LHCN-M2 (cell line): ENCODE results near the gene KLHDC10. TPM values are rescaled to one million over a fixed set of nuclear protein-coding genes. Genes with fewer than 3 reads are reported as not detected.
A peak's percentile ranks its signal among the peaks of the same experiment; 100 is the strongest.
"Not testable (repeated sequence)": the region's sequence is repeated elsewhere in the genome, so short reads cannot be mapped to it uniquely, and the experiment has no call there.

ENCODE experiments used
- DNase-seq: peaks from one replicate; pipeline ENCODE4 v3.0.0-alpha.2; 2012; ENCODE audit warnings: low read depth
- total RNA-seq: library from RNA; depleted of rRNA; stranded (reverse); fragments of >200 nt; gene quantifications from 2 replicates; pipeline ENCODE4 v1.2.3, GENCODE V29; 2014

Gene KLHDC10
- total RNA-seq, 1 experiment from 2014 or later = 22.8 TPM

DNA sequence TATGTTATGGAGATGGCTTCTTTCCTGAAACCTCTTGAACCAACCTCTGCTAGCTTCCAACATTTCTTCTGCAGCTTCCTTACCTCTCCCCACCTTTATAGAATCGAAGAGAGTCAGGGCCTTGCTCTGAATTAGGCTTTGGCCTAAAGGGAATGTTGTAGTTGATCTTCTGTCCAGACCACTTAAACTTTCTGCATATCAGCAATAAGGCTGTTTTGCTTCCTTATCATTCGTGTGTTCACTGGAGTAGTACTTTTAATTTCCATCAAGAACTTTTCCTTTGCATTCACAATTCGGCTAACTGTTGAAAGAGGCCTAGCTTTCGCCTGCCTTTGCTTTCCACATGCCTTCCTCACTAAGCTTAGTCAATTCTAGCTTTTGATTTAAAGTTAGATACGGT, 48.0 kb downstream of the KLHDC10 start:
- no peak for DNase-seq

DNA sequence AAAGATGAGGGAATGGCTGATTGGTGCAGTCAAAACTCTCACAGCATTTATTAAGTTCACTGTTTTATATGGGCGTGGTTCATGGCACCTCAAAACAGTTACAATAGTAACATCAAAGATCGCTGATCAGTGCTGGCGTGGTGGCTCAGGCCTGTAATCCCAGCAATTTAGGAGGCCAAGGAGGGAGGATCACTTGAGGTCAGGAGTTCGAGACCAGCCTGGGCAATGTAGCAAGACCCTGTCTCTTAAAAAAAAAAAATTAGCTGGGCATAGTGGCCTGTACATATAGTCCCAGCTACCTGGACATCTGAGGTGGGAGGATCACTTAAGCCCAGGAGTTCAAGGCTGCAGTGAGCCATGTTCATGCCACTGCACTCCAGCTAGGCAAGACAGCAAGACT, 48.5 kb downstream of the KLHDC10 start:
- no peak for DNase-seq

DNA sequence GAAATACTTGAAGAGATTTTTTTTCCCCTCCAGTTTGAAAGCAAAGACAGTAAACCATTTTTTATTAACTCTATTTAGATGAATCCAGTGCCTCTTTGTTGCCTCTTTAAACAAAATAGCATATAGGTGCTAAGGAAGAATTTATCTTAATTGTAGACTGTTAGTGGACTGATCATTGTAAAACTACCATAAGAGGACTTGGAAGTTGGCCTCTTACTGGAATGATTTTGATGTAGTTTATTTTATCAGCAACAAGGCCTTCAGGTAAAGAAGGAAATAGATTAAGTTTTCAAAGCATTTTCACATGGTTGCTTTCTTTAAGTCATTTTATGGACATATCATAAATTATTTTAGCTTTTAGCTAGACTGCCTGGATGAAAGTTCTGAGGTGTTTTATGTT, 53.2 kb downstream of the KLHDC10 start:
- DNase-seq = no peak

DNA sequence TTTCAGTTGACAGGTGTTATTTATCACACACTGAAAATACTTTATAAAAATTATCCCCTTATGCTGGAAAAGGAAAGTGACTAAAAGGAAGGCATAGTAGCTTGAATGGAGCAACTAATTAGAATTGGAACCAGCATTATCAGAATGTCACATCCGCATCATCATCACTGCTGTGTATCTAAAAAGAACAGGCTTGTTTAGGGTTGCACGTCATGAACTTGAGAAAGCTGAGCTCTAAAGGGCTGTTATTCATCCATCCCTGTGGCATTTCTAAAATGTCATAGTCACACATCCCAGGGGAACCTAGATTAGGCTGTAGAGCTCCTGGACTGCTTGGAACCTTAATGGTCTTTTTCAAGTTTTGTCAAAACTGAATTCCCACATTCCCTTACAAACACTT, 54.4 kb downstream of the KLHDC10 start:
- no peak for DNase-seq

DNA sequence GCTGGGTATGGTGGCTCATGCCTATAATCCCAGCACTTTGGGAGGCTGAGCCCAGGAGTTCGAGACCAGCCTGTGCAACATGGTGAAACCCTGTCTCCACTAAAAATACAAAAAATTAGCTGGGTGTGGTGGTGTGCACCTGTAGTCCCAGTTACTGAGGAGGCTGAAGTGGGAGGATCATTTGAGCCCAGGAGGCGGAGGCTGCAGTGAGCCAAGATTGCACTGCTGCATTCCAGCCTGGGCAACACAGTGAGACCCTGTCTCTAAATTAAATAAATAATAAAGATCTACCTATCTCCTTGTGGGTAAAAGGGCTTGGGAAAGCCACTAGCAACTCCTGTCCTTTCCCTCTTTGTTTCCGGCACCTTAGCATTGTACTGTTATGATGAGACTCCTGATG, 56.5 kb downstream of the KLHDC10 start:
- DNase-seq = not testable (repeated sequence)

DNA sequence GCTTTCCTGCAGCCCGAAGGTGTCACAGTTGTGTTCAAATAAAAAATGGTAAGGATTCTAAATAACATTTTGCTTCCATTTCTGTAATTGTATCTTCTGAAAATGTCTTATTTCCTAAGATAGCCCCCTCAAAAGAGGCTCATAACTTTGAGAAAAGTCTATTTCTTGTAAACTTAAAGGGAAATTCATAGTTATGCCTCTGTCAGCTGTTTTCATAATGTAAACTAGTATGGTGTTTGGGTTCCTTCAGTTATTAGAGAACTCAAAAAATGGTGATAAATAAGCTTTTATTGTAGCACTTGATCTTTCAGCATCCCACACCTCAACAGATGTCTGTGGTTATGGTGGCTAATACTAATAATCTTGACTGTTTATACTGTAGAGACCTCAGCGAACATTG, 57.1 kb downstream of the KLHDC10 start:
- DNase-seq = no peak

DNA sequence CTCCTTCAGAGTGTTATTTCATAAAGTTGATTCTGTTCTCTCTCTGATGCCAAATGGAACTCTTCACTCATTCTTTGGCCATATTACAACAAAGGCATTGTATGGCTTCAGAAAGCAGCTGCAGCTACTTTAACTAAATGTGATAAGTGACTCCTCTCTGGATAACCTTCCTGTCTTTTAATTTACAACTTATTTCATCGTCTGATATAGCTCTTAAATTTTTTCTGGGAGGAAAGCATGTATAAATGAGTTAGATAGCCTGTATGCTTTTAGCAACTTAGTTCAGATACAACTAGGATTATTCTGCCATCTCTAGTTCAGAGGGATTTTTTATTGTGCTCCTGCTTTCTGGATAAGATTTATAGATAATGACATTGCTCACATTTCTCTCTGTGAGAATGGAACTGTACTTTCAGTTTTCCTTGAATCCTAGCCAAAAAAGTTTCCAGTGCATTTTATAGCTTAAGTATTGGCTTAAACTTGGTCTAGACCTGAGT, 57.5 kb downstream of the KLHDC10 start:
- DNase-seq = peak; percentile 12

DNA sequence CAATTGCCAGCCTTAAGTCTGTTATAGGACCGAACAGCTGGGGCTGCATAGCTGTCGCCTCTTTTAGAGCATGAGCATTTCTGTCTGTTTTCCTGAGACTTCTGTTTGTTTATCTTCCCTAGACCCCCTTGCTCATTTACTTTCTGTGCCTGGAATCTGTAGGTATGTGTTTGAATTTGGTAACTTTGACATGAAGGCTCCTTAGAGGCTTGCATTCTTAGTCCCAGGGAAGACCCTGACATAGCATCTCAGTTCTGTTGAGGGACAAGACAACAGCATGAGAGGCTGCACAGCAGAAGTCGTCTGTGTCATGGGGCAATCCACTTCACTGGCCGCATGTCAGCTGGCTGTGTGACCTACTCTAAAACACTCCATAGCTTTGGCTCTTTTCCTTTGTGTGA, 58.7 kb downstream of the KLHDC10 start:
- no peak for DNase-seq

DNA sequence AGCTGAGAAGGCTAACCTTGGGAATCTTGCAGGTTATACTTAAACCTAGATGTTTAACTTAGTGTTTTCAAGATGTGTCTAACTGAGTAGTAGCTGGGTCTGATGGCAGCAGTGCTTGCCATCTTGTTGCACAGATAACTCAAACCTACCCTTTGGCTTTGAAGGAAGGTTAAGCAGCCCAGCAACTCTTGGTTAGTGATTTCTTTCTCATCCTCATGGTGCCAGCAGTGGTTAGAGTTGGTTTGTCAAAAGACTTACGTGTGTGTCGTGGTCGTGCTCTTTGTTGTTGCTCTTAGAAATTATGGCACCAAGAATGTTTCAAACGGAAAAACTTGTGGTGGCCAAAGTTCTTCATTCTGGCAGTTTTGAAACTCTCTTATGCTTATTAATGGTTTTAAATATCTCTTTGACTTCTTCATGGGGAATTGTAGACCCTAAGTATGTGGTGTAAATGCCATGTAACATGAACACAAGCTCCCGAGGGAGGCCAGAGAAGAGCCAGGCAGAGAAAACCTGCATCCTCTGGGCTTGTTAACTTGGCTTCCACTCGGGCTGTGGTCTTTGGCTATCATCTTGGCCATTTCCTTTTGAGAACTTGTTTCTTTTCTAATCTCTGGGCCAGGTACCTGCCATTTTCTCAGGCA, 61.0 kb downstream of the KLHDC10 start:
- no peak for DNase-seq

DNA sequence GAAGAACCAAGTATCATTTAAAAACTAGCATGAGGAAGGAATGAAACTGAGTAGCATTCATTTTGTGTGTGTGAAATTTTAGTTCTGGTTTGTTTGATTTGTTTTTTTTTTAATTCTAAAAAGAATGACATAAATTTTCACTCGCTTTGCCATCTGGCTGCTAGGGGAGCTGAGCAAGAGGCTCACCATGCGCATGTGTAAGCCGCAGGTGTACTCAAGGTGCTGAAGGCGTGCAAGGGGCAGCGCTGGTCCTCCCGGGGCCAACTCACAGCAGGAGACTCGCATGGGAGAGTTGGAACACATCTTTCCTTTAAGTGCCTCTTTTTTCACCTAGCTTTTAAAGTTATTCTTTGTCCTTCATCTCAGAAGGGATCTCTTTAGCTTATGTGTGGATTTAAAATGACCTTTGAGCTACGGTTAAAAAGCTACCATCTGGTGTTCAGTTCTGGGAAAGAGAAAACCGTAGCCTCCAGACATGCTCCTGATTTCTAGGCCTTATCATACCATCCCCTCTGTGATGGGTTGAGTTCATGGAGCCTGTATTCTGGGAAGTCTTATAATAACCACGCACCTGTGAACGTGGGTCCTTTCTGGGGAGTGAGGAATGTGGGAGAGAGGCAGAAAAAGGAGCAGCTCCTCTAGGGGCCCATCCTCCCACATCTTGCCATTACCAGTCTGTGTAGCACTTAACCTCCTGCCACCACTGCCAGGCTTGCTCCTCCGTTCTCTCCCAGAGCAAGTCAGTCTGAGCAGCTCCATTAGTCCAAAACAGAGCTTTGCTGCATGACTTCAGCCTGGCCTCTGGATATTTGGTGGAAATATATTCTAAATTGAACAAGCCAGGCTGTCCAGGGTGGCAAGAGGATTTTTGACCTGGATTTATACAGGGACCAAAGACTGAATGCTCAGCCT, 61.9 kb downstream of the KLHDC10 start:
- DNase-seq = no peak

DNA sequence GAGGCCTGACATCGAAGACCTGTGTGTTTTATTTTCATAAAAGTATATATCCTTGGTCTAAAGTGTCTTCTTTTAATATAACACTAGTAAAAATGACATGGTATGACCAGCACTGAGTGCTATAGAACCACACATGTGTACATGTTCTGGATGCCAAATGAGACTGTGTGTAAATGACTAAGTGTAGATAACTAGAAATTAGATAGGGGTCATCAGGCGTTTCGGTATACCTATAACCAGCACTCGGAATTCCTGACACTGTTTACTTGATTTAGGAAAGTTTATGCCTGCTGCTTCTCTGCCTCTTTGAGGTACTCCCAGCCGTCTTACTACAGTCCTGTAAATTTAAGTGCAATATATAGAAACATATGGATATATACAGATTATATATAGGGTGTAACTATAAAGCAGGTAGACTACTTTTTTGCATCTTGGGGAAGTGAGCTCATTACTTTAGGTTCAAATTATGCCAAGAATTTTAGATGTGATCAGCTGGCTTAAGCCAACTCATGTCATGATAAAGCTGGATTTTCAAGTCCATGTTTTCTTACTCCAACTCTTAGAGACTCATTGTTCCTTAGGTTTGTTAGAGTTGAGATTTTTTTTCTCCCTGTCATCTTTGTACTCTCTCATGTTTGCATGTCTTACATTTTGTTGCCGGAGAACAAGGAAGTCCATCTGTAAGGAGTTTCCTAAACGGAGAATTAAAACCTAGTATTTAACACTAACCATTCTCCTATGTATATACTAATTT, 62.9 kb downstream of the KLHDC10 start:
- DNase-seq = no peak

DNA sequence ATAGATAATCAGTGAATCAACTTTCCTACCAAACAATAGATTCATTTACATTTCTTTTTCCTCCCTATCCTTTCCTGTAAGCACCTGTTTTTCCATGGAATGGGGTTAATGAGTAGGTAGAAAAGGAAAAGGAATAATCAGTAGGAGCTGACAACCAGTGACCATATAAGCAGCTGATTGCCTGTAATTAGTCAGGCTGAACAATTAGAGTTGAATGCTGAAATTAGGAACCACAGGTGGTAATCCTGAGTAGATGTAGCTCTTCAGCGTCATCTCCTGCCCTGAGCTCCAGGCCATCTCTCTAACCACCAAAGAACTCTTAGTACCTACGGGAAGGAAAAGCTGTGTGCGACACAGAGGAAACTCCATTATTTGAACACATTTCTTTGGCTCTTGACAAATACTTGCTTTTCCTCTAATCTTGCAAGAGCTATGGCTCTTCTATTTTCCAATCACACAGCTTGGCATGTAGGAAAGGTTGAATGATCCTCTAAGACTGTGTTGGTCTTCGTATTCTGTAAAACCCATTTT, 63.8 kb downstream of the KLHDC10 start:
- DNase-seq = no peak

DNA sequence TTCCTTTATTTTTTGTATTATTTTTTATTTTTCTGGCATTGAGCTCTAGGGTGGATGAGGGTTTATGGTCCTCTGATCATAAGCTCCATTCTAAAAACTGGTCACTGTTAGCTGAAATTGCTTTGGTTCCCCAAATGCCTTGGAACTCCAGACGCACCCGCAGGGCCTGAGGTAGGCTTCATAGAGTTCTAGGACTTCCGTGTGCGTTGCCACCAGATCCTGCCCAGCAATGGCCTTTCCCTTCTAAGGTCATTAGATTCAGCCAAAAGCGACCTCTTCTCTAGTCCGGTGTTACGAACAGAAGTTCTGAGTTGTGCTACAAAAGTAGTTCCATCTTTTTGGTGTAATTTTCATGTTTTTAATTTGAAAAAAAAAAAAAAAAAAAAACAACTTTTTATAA, 64.4 kb downstream of the KLHDC10 start:
- DNase-seq = no peak

DNA sequence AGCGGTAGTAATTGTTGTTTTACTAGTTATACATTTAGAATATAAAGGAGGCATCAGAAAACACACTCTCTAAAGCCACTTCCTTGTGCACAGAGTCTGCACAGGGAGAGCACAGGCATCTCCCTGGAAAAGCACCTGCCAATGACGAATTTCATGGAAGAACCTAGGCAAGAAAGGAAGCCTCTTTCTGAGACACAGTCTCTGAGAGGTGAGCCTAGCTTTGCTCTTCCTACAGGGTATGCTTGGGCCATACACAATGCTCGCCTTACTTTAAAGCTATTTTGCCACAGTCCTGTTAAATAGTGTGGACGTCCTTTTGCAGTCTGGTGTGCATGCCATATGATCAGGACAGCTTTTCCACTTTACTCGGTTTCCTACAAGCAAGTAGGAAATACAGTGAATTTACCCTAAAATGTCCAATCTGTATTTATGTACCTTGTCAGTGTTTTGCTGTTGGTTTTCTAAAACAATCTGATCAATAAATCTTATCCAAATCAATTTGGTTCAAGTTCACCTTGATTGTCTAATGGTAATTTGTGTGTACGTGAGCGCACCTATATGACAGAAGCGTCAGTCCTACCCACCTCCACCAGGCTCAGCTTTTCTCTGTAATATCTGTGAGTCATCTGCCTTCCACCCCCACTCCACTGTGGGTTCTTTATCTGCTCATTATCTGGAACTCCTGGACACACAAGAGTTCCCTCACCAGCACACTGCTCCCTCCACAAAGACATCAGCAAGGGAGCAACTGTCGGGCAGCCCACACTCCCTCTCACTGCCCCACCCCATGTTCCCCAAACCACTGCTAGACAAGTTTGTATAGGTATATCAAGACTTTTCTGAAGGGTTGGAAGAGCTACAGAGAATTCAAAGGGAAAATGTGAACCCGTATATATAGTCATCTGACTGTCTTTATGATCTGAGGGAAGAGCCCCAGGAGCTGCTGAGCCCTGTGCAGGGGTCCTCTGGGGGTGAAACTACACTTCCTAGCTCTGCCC, 65.2 kb downstream of the KLHDC10 start:
- no peak for DNase-seq

DNA sequence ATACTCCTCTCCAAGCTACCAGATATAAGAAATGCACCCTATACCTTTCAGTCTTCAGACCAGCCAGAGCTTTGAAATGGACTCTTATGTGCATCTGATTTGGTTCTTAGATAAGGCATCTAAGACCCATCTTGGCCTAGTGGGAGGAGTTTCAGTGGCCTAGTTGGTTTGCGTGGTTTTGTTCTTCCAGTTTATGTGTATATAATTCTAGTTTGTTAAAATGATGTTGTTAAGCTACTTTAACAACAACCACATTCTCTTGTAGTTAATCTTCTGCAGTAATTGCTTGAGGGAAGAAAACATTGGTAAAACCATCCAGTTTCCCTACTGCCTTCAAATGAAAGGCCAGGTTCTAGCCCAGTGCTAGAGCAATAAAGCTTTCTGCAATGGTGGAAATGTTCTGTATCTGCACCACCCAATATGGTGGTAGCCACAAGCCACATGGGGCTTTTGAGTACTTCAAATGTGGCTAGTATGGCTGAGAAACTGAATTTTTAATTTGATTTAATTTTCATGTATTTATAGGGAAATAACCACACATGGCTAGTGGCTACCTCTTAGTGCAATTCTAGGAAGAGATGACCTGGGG, 66.3 kb downstream of the KLHDC10 start:
- DNase-seq = no peak

DNA sequence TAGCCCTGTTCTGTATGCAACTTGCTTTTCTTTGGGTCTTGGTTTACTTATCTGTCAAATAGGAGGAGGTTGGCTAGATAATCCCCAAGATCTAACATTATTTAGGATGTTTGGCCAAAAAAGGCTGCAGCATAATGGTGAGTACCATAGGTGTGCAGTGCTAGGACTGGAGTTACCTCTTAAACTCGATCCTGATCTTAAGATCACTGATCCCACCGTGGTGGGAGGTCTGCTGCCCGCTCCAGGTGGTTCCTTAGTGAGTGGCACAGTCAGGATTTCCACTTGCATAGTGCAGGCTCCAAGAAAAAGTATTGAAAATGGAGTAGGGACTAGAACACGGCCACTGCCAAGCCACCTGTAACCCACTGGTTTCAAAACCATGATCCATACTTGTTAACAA, 66.9 kb downstream of the KLHDC10 start:
- DNase-seq = no peak

DNA sequence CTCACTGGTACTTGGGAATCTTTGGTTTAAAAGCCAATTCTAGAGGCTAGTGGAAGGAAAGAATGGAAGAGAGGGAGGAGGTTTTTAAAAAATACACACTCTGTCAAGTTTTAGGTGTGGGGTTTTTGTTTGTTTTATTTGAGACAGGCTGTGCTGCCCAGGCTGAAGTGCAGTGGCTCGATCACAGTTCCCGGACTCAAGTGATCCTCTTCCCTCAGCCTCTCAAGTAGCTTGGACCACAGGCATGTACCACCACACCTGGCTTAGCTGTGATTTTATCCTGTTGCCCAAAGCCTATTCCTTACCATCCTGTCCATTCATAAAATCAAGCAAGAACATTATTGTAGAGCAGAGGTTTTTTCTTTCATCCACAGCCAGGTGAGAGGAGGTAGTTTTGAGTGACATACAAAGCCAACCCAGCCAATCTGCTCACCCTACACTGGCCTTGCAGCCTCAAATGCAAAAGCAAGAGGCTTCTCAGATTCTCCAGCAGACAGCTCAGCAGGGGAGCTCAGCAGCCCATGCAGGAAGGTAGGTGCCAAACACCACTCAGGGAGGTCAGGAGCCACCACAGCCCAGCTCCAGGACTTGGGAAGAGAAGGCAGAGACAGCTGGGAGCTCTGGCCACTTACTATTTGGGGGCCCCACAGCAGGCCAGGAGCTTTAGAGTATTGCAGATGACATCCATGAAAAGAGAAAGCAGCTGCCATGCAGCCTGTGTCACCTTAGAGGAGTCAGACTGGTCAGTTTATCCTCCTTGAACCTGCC, 69.0 kb downstream of the KLHDC10 start:
- DNase-seq = no peak

DNA sequence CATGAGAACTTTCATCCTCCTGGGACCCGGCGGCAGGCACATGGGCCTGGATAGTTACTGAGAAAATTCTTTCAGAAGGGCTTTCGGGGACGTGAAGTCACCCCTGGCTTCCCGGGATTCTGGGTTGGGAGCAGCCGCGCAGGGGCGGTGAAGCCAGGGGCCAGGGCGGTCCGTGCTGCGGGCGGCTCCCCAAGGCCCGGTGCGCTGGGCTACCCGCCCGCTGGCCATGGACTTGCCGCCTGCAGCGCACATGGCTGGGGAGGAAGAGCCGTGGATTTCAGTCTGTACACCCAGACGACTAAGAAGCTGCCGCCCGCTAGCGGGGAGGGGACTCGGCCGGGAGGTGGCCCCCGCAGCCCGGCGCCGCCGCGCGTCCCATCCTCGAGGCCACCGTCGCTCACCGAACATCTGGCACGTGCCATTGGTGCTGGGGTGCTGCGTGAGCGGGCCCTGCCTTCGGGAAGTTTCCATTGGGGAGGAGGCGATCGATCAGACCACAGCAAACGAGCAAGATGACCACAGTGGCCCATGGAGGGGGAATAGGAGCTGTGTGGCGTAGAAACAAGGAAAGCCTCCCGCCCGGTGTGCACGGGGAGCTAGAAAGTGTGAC, 70.3 kb downstream of the KLHDC10 start:
- no peak for DNase-seq
